Measurements from ENCODE around the gene GGCX. TPM values are rescaled to one million over a fixed set of nuclear protein-coding genes. Genes with fewer than 3 reads are reported as not detected.

GGCX gene
- polyA plus RNA-seq, 3 donors: 24.0 to 34.4 (median 32.0) TPM

DNA sequence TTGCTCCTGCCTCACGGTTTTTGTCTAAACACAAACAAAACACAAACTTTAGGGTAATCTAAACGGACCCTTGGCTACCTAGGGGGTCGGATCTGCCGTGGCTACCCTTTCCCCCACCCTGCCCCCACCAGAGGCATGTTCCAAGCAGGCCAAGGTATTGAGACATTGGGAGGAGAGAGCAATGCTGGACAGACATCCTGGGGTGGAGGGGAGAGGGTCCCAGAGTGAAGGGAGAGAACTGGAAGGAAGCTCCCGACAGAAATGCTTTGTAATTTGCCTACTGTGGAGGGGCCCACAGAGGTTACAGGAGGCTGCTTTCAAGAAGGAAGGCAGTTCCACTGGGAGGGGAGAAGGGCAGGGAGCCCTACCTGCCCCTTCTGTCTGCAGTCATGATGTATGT is 36.3 kb downstream of the GGCX start:
- H3K27ac Mint-ChIP-seq: peak overlapping the region in 5 of 7 donors; percentile 14 to 77 (median 41)

DNA sequence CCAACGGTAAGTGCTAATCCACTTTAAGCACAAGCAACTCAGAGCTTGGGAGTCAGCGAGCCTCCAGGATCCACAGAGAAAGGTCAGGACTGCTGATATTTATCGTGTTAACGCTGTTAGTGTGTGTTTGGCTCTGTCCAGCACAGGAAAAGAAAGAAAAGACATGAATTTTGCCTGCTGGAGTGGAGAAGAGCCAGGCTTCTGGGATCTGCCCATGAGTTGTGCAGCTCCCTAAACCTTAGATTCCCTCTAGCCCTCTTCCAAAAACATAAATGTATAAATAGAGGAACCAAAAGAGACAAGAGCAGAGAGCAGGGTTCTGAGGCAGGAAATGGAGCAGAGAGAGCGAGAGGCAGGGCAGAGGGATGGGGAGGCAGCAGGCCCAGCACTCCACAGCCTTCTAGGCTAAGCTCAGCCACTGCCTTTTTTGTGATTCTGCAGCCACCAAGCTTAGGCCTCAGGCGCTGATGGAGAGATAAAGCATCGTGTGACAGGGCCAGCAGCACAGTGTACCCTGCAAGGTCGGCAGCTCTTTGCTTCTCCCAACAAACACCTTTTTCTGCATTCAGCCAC is 36.9 kb downstream of the GGCX start:
- WGBS (ENCODE audit: insufficient coverage): 4% methylated on average over 4 of the region's 8 CpGs
- H4K20me1 ChIP-seq (ENCODE audit: insufficient read depth, low read length): no peaks in the 10 kb centered on the region
- H3K79me2 ChIP-seq (ENCODE audit: insufficient read depth, low read length): no peaks in the 10 kb centered on the region
- Mint-ChIP-seq H3K4me3 (peak overlapping the region; percentile 35 to 54), H3K4me1 (peaks cover 28% of the 10 kb centered on the region), H3K27me3 (ENCODE audit: low read depth in 3 of 3) (peaks cover 2 to 4% (median 2%) of the 10 kb centered on the region in 3 donors), H3K36me3 (peaks cover 0 to 2% of the 10 kb centered on the region in 2 donors), H3K9me3 (no peaks in the 10 kb centered on the region), H3K27ac (peak overlapping the region in 6 of 7 donors; percentile 28 to 81 (median 75))
- peak overlapping the region; percentile 72 for H2AFZ ChIP-seq (ENCODE audit: insufficient read depth, low read depth, low read length, poor library complexity, severe bottlenecking)
- H3K27ac ChIP-seq (ENCODE audit: low read depth in 1 of 2, low read length in 2 of 2): peak overlapping the region; percentile 54 to 59
- H3K36me3 ChIP-seq (replicated peaks in 1 of 2; ENCODE audit: control insufficient read depth in 1 of 2, insufficient read depth in 2 of 2, low read length in 2 of 2): no peaks in the 10 kb centered on the region
- peak in 2 of 3 donors; percentile 19 to 35 for DNase-seq
- no peak for TF ChIP-seq CTCF (IDR thresholded peaks at IDR 0.05)
- H3K9me3 ChIP-seq (replicated peaks in 1 of 2; ENCODE audit: control insufficient read depth in 1 of 2, insufficient read depth in 1 of 2, low read length in 2 of 2): no peaks in the 10 kb centered on the region
- no peak overlapping the region for H3K9ac ChIP-seq (ENCODE audit: insufficient read depth, low read length, poor library complexity, severe bottlenecking)
- peaks cover 24 to 27% of the 10 kb centered on the region in 2 donors for H3K4me1 ChIP-seq (ENCODE audit: control insufficient read depth in 1 of 2, insufficient read depth in 2 of 2, low read length in 2 of 2)
- peak overlapping the region; percentile 17 for H3K4me2 ChIP-seq (replicated peaks; ENCODE audit: extremely low read depth, low read length, poor library complexity, severe bottlenecking)
- no peaks in the 10 kb centered on the region for H3K27me3 ChIP-seq (ENCODE audit: control insufficient read depth in 2 of 2, insufficient read depth in 2 of 2, low read length in 2 of 2)
- intact Hi-C loops (cut with micrococcal nuclease): no loop called here
- no peak overlapping the region for H3K4me3 ChIP-seq (replicated peaks in 1 of 3; ENCODE audit: low read depth in 2 of 3, low read length in 3 of 3)

More for the DNA sequence above, 36.3 kb downstream of the GGCX start:
- intact Hi-C loops (cut with micrococcal nuclease): no loop called here
- no peak for TF ChIP-seq CTCF (IDR thresholded peaks at IDR 0.05)
- H3K27ac ChIP-seq (ENCODE audit: low read depth in 1 of 2, low read length in 2 of 2): peak overlapping the region; percentile 54 to 59
- Mint-ChIP-seq H3K4me3 (peak overlapping the region in 1 of 2 donors; percentile 54), H3K4me1 (peaks cover 28% of the 10 kb centered on the region), H3K36me3 (peaks cover 0 to 2% of the 10 kb centered on the region in 2 donors), H3K27me3 (ENCODE audit: low read depth in 3 of 3) (peaks cover 2 to 4% (median 2%) of the 10 kb centered on the region in 3 donors), H3K9me3 (no peaks in the 10 kb centered on the region)
- no peaks in the 10 kb centered on the region for H3K36me3 ChIP-seq (replicated peaks in 1 of 2; ENCODE audit: control insufficient read depth in 1 of 2, insufficient read depth in 2 of 2, low read length in 2 of 2)
- no peaks in the 10 kb centered on the region for H3K27me3 ChIP-seq (ENCODE audit: control insufficient read depth in 2 of 2, insufficient read depth in 2 of 2, low read length in 2 of 2)
- no peak overlapping the region for H3K4me2 ChIP-seq (replicated peaks; ENCODE audit: extremely low read depth, low read length, poor library complexity, severe bottlenecking)
- H3K9ac ChIP-seq (ENCODE audit: insufficient read depth, low read length, poor library complexity, severe bottlenecking): no peak overlapping the region
- H3K4me1 ChIP-seq (ENCODE audit: control insufficient read depth in 1 of 2, insufficient read depth in 2 of 2, low read length in 2 of 2): peaks cover 24 to 27% of the 10 kb centered on the region in 2 donors
- H3K79me2 ChIP-seq (ENCODE audit: insufficient read depth, low read length): no peaks in the 10 kb centered on the region
- DNase-seq: no peak
- no peaks in the 10 kb centered on the region for H4K20me1 ChIP-seq (ENCODE audit: insufficient read depth, low read length)
- 0% methylated on average over 1 of the region's 5 CpGs for WGBS (ENCODE audit: insufficient coverage)
- H3K9me3 ChIP-seq (replicated peaks in 1 of 2; ENCODE audit: control insufficient read depth in 1 of 2, insufficient read depth in 1 of 2, low read length in 2 of 2): no peaks in the 10 kb centered on the region
- peak overlapping the region; percentile 72 for H2AFZ ChIP-seq (ENCODE audit: insufficient read depth, low read depth, low read length, poor library complexity, severe bottlenecking)
- H3K4me3 ChIP-seq (replicated peaks in 1 of 3; ENCODE audit: low read depth in 2 of 3, low read length in 3 of 3): no peak overlapping the region

Data from CD14-positive monocyte (primary cell).